PC-3 (cell line): ENCODE measurements around the gene PSMD1. TPM values are rescaled to one million over a fixed set of nuclear protein-coding genes. Genes with fewer than 3 reads are reported as not detected.
"Not testable (repeated sequence)": the region's sequence is repeated elsewhere in the genome, so short reads cannot be mapped to it uniquely, and the experiment has no call there.

Experiments
- ATAC-seq: fragments of 200-7000 bp; cut with Tn5 transposase; 2 replicates; pipeline ENCODE4 v1.9.1; 2020; ENCODE audit warnings: mild to moderate bottlenecking, moderate library complexity
- BruUV-seq: library from RNA; stranded (reverse); fragments of 400-500 nt; replicated peaks from 2 replicates; lab custom pipeline; 2021; lab: Mats Ljungman, UMichigan
- CTCF ChIA-PET: fragments of 300-600 bp; sonication (Branson Sonifier 250); formaldehyde crosslinking; loops from one replicate; lab custom pipeline; 2022; ENCODE audit warnings: antibody characterized with exemption; lab: Charles Lee
- POLR2A ChIA-PET: fragments of 300-600 bp; sonication (Branson Sonifier 250); formaldehyde crosslinking; loops from one replicate; lab custom pipeline; 2022; ENCODE audit warnings: antibody characterized with exemption; ENCODE audit not compliant: unreplicated experiment; lab: Charles Lee
- DNase-seq: peaks from one replicate; pipeline ENCODE4 v3.0.0-alpha.2; 2015
- H2AFZ ChIP-seq: fragments of 300-600 bp; sonication (generic); 2 replicates; pipeline ENCODE4 v1.6.0; 2016; ENCODE audit warnings: antibody characterized with exemption, low read length
- H3F3A ChIP-seq: fragments of 300-600 bp; sonication (generic); one replicate; pipeline ENCODE4 v1.6.0; 2017; ENCODE audit warnings: antibody characterized with exemption, low read length, control low read depth, mild to moderate bottlenecking; ENCODE audit not compliant: unreplicated experiment
- H3K27ac ChIP-seq: fragments of 300-600 bp; sonication (generic); 2 replicates; pipeline ENCODE4 v1.5.1; 2016; ENCODE audit warnings: mild to moderate bottlenecking, low read length
- H3K27me3 ChIP-seq: fragments of 300-600 bp; sonication (generic); 2 replicates; pipeline ENCODE4 v1.6.1; 2016; ENCODE audit warnings: low read length, mixed read lengths
- H3K36me3 ChIP-seq: fragments of 300-600 bp; sonication (generic); 2 replicates; pipeline ENCODE4 v1.6.1; 2016; ENCODE audit warnings: low read depth, mixed run types, low read length, mixed read lengths
- H3K4me1 ChIP-seq: fragments of 300-600 bp; sonication (generic); 2 replicates; pipeline ENCODE4 v1.5.1; 2016; ENCODE audit warnings: low read length; ENCODE audit not compliant: insufficient read depth
- H3K4me2 ChIP-seq: fragments of 300-600 bp; sonication (generic); 2 replicates; pipeline ENCODE4 v1.6.0; 2016; ENCODE audit warnings: low read length
- H3K4me3 ChIP-seq: fragments of 300-600 bp; sonication (generic); 2 replicates; pipeline ENCODE4 v1.5.1; 2016; ENCODE audit warnings: mild to moderate bottlenecking, low read length, mixed read lengths
- H3K79me2 ChIP-seq: fragments of 300-600 bp; sonication (generic); 2 replicates; pipeline ENCODE4 v1.6.1; 2017; ENCODE audit warnings: low read length, mixed read lengths
- H3K9ac ChIP-seq: fragments of 300-600 bp; sonication (generic); 2 replicates; pipeline ENCODE4 v1.6.0; 2016; ENCODE audit warnings: mild to moderate bottlenecking, low read length
- H3K9me2 ChIP-seq: fragments of 300-600 bp; sonication (generic); replicated peaks from 2 replicates; pipeline ENCODE4 v1.6.1; 2016; ENCODE audit warnings: mixed run types, low read length, mixed read lengths
- H3K9me3 ChIP-seq: fragments of 300-600 bp; sonication (generic); 2 replicates; pipeline ENCODE4 v1.6.1; 2016; ENCODE audit warnings: low read length, mixed read lengths
- H4K20me1 ChIP-seq: fragments of 300-600 bp; sonication (generic); 2 replicates; pipeline ENCODE4 v1.6.1; 2016; ENCODE audit warnings: low read length, mixed read lengths
- EZH2 ChIP-seq: fragments of 300-600 bp; sonication (generic); IDR thresholded peaks from one replicate; pipeline ENCODE4 v1.6.1; 2017; ENCODE audit warnings: antibody characterized with exemption, mild to moderate bottlenecking, low read length; ENCODE audit not compliant: unreplicated experiment
- EZH2phosphoT487 ChIP-seq: fragments of 300-600 bp; sonication (generic); IDR thresholded peaks from 2 replicates; pipeline ENCODE4 v1.6.1; 2018; ENCODE audit warnings: mild to moderate bottlenecking, antibody characterized with exemption, low read length, borderline replicate concordance
- intact Hi-C: fragments of 100-400 bp; cut with micrococcal nuclease; formaldehyde crosslinking; loops from 2 replicates; pipeline ENCODE4 v1.9.0; 2023
- total RNA-seq: library from RNA; depleted of rRNA; stranded (reverse); fragments of >200 nt; gene quantifications from 2 replicates; pipeline ENCODE4 v1.2.3, GENCODE V29; 2014
- TF ChIP-seq, protein P1 (sequence below): fragments of 300-600 bp; sonication (generic); conservative IDR thresholded peaks from 2 replicates; pipeline ENCODE4 v1.5.1; 2017; ENCODE audit warnings: antibody characterized with exemption, low read depth, mild to moderate bottlenecking, low read length

PSMD1 gene
- total RNA-seq, 1 experiment from 2014 or later = 154 TPM

DNA sequence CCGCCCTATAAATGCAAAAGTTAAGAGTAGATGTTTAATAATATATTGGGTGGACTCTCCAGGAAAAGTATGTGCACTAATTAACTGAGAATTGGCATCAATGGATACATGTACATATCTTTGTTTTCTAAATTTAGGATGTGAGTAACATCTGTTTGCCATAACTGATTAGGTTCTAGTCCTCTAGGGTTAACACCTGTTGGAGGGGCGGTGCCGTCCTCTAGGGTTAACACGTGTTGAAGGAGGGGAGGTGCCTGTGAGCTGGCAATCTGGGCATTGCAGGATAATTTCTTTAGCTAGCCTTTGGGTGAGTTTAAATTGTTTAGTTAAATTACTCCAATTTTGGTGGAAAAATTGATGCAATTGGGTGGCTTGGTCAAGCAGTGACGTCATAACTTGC, 37.3 kb downstream of the PSMD1 start:
- H3K36me3 ChIP-seq = peaks cover 59% of the 10 kb centered on the region
- no peak overlapping the region for H3K4me3 ChIP-seq
- H3K4me2 ChIP-seq = no peak overlapping the region
- DNase-seq (no peak), ATAC-seq (no peak)
- POLR2A ChIA-PET = no interaction called here
- H3K4me1 ChIP-seq = no peaks in the 10 kb centered on the region
- H3K27ac ChIP-seq = no peak overlapping the region
- H3K9me2 ChIP-seq = no peaks in the 10 kb centered on the region
- CTCF ChIA-PET = no interaction called here
- H2AFZ ChIP-seq = no peak overlapping the region
- peaks cover 4% of the 10 kb centered on the region; the same call in 1 of the 2 replicates for H3K79me2 ChIP-seq
- H3K27me3 ChIP-seq = no peaks in the 10 kb centered on the region
- no peaks in the 10 kb centered on the region for H4K20me1 ChIP-seq
- no peak overlapping the region for H3K9ac ChIP-seq
- H3K9me3 ChIP-seq = no peaks in the 10 kb centered on the region
- H3F3A ChIP-seq = no peaks in the 10 kb centered on the region
- intact Hi-C loops = no loop called here
- TF ChIP-seq EZH2phosphoT487 = no peak
- TF ChIP-seq, protein P1, sequence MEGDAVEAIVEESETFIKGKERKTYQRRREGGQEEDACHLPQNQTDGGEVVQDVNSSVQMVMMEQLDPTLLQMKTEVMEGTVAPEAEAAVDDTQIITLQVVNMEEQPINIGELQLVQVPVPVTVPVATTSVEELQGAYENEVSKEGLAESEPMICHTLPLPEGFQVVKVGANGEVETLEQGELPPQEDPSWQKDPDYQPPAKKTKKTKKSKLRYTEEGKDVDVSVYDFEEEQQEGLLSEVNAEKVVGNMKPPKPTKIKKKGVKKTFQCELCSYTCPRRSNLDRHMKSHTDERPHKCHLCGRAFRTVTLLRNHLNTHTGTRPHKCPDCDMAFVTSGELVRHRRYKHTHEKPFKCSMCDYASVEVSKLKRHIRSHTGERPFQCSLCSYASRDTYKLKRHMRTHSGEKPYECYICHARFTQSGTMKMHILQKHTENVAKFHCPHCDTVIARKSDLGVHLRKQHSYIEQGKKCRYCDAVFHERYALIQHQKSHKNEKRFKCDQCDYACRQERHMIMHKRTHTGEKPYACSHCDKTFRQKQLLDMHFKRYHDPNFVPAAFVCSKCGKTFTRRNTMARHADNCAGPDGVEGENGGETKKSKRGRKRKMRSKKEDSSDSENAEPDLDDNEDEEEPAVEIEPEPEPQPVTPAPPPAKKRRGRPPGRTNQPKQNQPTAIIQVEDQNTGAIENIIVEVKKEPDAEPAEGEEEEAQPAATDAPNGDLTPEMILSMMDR = no peak
- TF ChIP-seq EZH2 = no peak
- BruUV-seq = no TSS peak

DNA sequence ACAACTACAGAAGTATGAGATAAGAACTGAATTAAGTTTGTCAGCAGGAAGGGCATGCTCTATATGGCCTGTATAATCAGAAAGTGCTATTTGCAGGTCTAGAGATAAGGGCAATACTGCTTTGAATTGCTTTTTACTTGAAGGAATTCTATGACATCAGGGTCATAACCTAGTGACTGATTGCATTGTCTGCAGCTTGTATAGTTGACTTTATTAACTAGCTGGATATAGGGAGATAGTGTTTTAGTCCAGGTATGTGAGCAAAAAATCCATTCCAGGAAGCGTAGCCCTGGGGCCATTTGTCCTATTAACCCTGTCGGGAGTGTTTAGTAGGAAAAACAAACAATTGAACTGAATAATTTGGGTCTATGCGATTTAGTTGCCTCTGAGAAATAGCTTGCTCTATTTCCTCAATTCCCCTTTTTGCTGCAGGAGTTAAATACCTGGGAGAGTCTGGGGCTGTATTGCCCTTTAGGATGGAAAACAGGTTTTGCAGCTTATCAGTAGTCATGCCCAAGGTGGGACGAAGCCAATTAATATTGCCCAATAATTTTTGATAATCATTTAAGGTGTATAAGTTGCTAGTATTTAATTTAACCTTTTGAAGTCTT, 38.2 kb downstream of the PSMD1 start:
- no peaks in the 10 kb centered on the region for H3K9me3 ChIP-seq
- no peak overlapping the region for H3K27ac ChIP-seq
- H3K79me2 ChIP-seq = peaks cover 4% of the 10 kb centered on the region; the same call in 1 of the 2 replicates
- DNase-seq = no peak
- no peak for ATAC-seq
- TF ChIP-seq, protein P1 = no peak
- TF ChIP-seq EZH2 (no peak), EZH2phosphoT487 (no peak)
- H3K4me2 ChIP-seq = no peak overlapping the region
- no TSS peak for BruUV-seq
- H4K20me1 ChIP-seq = no peaks in the 10 kb centered on the region
- ChIA-PET CTCF (no interaction called here), POLR2A (no interaction called here)
- H2AFZ ChIP-seq = no peak overlapping the region
- H3K36me3 ChIP-seq = peaks cover 57% of the 10 kb centered on the region
- intact Hi-C loops = no loop called here
- no peaks in the 10 kb centered on the region for H3K27me3 ChIP-seq
- no peaks in the 10 kb centered on the region for H3F3A ChIP-seq
- no peak overlapping the region for H3K4me3 ChIP-seq
- H3K9ac ChIP-seq = no peak overlapping the region
- H3K4me1 ChIP-seq = peaks cover 3% of the 10 kb centered on the region
- no peaks in the 10 kb centered on the region for H3K9me2 ChIP-seq

DNA sequence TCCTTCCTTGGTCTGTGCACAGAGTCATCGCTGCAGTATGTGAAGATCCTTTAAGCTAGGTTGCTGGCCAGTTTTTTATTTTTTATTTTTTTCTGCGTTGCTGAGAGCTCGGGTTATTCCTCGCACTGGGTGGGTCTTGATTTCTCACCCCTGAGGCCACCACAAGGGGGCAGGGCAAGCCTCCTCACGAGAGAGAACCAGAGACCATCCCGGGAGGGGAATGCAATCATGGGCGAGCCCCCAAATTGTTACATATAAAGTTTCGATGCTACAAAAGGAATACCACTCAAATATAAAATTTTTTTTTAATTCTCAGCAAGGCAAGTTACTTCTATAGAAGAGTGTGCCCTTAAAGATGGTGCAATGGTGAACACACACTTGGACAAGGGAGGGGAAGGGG, 43.3 kb downstream of the PSMD1 start:
- Histone ChIP-seq H3K4me2 (no peak overlapping the region), H2AFZ (no peak overlapping the region), H3K27me3 (no peaks in the 10 kb centered on the region), H3F3A (peaks cover 3% of the 10 kb centered on the region), H3K4me1 (peaks cover 37% of the 10 kb centered on the region), H4K20me1 (peaks cover 22% of the 10 kb centered on the region), H3K27ac (no peak overlapping the region), H3K9me2 (no peaks in the 10 kb centered on the region), H3K9me3 (no peaks in the 10 kb centered on the region), H3K4me3 (no peak overlapping the region), H3K36me3 (peaks cover 37% of the 10 kb centered on the region), H3K79me2 (peaks cover 28% of the 10 kb centered on the region), H3K9ac (no peak overlapping the region)
- intact Hi-C loops = loop anchor here (5.0 kb wide), 2 partner anchors 97 to 197 kb away; partner anchors contain the start of gene ARMC9
- CTCF ChIA-PET = no interaction called here
- TF ChIP-seq EZH2phosphoT487 (no peak), EZH2 (no peak)
- TF ChIP-seq, protein P1 = peak; percentile 53
- POLR2A ChIA-PET = no interaction called here
- BruUV-seq = no TSS peak
- DNase-seq = no peak
- ATAC-seq = no peak

DNA sequence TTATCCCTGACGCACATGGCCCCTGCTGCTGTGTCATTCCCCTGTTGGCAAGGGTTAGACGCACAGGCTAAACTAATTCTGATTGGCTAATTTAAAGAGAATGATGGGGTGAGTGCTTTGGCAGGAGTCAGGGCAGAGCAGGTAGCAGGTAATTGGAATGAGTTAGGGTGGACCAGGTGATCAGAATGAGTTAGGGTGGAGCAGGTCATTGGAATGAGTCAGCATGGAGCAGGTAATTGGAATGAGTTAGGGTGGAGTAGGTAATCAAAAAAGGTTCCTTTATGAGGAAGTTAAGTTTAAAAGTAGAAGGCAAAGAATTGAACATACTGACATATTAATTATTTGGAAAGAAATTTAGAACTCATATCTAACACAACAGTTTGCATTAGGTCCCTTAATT, 43.7 kb downstream of the PSMD1 start:
- H3K4me2 ChIP-seq, H3K27me3 ChIP-seq, BruUV-seq, H3K4me3 ChIP-seq, H2AFZ ChIP-seq, H3K9me2 ChIP-seq, H3F3A ChIP-seq, CTCF ChIA-PET, POLR2A ChIA-PET, ATAC-seq, H3K9me3 ChIP-seq, H3K9ac ChIP-seq: not testable (repeated sequence)
- peaks cover 37% of the 10 kb centered on the region for H3K4me1 ChIP-seq
- H4K20me1 ChIP-seq = peaks cover 23% of the 10 kb centered on the region
- DNase-seq = peak; percentile 51
- H3K27ac ChIP-seq = peak overlapping the region; percentile 19; the same call in 1 of the 2 replicates
- H3K36me3 ChIP-seq = peaks cover 39% of the 10 kb centered on the region
- H3K79me2 ChIP-seq = peaks cover 32% of the 10 kb centered on the region
- intact Hi-C loops = loop anchor here (5.0 kb wide), 2 partner anchors 97 to 197 kb away; partner anchors contain the start of gene ARMC9
